Psoas muscle (tissue), 8 donors: ENCODE measurements around the gene SRGAP3. TPM values are rescaled to one million over a fixed set of nuclear protein-coding genes. Genes with fewer than 3 reads are reported as not detected.

ENCODE experiments used
- ATAC-seq, 4 donors: fragments of 200-7000 bp; cut with Tn5 transposase; one replicate each; pipeline ENCODE4 v1.9.1; 2020; ENCODE audit warnings: moderate library complexity in 3 of 4, mild to moderate bottlenecking in 2 of 4
- DNase-seq, 2 donors: peaks; one replicate each; pipeline ENCODE4 v3.0.0-alpha.2; 2020
- H3K27ac ChIP-seq: fragments of 200-600 bp; one replicate; pipeline ENCODE4 v1.8.0; 2022
- H3K27me3 ChIP-seq, 3 donors: fragments of 200-600 bp in 1 of 3; one replicate each; pipeline versions ENCODE4 v1.6.1 to v1.8.0; 2013 to 2022; ENCODE audit warnings: low read length in 2 of 3, mild to moderate bottlenecking in 2 of 3, moderate library complexity in 1 of 3; ENCODE audit not compliant: insufficient read depth in 3 of 3
- H3K36me3 ChIP-seq, 2 donors: fragments of 200-600 bp in 1 of 2; one replicate each; pipeline versions ENCODE4 v1.6.1 to v1.8.0; 2013 to 2022; ENCODE audit warnings: low read depth in 1 of 2, mild to moderate bottlenecking in 1 of 2, moderate library complexity in 1 of 2; ENCODE audit not compliant: insufficient read depth in 1 of 2
- H3K4me1 ChIP-seq: fragments of 200-600 bp; one replicate; pipeline ENCODE4 v1.8.0; 2022
- H3K4me3 ChIP-seq: fragments of 200-600 bp; one replicate; pipeline ENCODE4 v1.8.0; 2022; ENCODE audit warnings: mild to moderate bottlenecking
- H3K9me3 ChIP-seq: fragments of 200-600 bp; one replicate; pipeline ENCODE4 v1.8.0; 2022
- CTCF ChIP-seq: fragments of 200-600 bp; IDR thresholded peaks from one replicate; pipeline ENCODE4 v1.8.0; 2022; ENCODE audit warnings: antibody characterized with exemption
- WGBS, 3 donors: extraction: QIAGEN DNeasy Blood & Tissue Kit; methylation state at CpG; one replicate each; pipeline versions ENCODE4 v1.1.6 to v1.1.7; 2013; 5-methylcytosine and 5-hydroxymethylcytosine counted together
- intact Hi-C, 2 donors: fragments of 100-400 bp; cut with DNase I; formaldehyde crosslinking; loops; one replicate each; pipeline versions ENCODE4 v1.11.0 to v1.14.2; 2022
- polyA plus RNA-seq, 3 donors: library from polyadenylated mRNA; stranded (reverse); fragments of 200-250 nt; gene quantifications; one replicate each; pipeline ENCODE4 v1.2.3, GENCODE V29; 2013
- total RNA-seq, 4 donors: library from RNA; stranded (reverse); fragmentation: NEBNext Ultra II Directional in 2 of 4; extraction: Animal tissue kit (Norgen Biotek cat#: 25700) in 2 of 4; gene quantifications; one replicate each; pipeline versions ENCODE4 v1.2.1 to v1.2.4, GENCODE V29; 2021 to 2023
- donor health status: healthy with polysubstance abuse.
- donor health status: DM: no; HTN: no; CAD: no; lungs with moderate emphysema.
- donor health status: Bipolar disorder and iron deficiency.
- donor health status: healthy.
- donor health status: DM: yes; HTN: yes; CAD: no.
- donor health status: DM: no; HTN: no; CAD: no.
- donor health status: DM: no; HTN: no; CAD: no.
- donor health status: DM: yes; HTN: yes; CAD: no.

SRGAP3 gene
- total and polyA plus RNA-seq, 7 donors: 0.77 to 7.6 (median 1.9) TPM

DNA sequence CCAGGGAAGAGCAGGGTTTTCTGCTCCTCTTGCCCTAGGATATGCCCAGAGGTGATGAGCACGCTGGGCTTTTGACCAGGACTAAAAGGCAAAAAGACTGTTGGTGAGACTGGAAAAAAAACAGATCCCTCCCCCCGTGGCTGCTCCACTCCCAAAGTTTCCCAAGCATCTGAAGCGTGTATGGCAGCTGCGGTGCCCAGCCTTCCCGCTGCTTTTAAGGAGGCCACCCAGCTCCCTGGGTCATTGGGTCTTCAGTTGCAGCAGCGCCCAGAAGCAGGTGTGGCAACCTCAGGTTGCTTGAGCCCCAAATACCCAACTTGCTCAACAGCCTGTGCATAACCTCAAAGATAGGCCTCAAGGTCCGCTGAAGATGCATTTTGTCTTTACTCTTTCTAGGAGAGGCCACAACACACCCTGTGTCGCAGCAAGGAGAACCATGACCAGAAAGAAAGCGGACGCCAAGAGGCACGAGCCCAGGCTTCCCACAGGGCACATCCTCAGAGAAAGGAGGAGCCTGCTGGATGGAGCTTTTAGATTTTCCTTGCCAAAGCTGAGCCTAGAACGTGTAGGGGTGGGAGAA, 2.0 kb downstream of the SRGAP3 start:
- Histone ChIP-seq H3K4me1 (peaks cover 37% of the 10 kb centered on the region), H3K27ac (peak overlapping the region; percentile 25), H3K4me3 (peak overlapping the region; percentile 64), H3K27me3 (no peaks in the 10 kb centered on the region), H3K9me3 (no peaks in the 10 kb centered on the region), H3K36me3 (no peaks in the 10 kb centered on the region)
- no peak for TF ChIP-seq CTCF
- peak in 1 of 4 donors; percentile 2 for ATAC-seq
- WGBS, 3 donors: 31 to 48% (median 46%) methylated on average over 12 of the region's 12 CpGs
- intact Hi-C loops: loop anchor here in 1 of 2 donors (5.0 kb wide), 1 partner anchor 105 kb away; no protein-coding TSS in a partner anchor
- no peak for DNase-seq

DNA sequence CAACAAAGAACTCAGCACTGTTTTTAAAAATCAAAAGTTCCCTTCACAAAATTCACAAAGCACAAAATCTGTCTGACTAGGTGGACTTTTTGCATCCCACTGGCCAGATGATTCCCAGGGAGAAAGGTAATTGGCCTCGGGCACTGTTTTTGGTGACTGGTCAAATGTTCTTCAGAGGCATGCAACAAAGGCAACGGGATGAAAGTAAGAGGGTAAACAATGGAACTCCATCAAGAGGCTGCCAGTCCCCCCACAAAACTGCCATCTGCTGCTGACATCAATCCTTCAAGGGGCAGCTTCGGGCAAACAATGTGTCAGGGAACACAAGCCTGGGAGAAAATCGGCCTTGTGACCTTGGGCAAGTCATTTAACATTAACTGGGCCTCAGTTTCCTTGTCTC, 3.3 kb downstream of the SRGAP3 start:
- intact Hi-C loops: loop anchor here in 1 of 2 donors (5.0 kb wide), 1 partner anchor 104 kb away; no protein-coding TSS in a partner anchor
- WGBS, 3 donors: 82 to 87% (median 82%) methylated on average over 4 of the region's 4 CpGs
- ATAC-seq: no peak

DNA sequence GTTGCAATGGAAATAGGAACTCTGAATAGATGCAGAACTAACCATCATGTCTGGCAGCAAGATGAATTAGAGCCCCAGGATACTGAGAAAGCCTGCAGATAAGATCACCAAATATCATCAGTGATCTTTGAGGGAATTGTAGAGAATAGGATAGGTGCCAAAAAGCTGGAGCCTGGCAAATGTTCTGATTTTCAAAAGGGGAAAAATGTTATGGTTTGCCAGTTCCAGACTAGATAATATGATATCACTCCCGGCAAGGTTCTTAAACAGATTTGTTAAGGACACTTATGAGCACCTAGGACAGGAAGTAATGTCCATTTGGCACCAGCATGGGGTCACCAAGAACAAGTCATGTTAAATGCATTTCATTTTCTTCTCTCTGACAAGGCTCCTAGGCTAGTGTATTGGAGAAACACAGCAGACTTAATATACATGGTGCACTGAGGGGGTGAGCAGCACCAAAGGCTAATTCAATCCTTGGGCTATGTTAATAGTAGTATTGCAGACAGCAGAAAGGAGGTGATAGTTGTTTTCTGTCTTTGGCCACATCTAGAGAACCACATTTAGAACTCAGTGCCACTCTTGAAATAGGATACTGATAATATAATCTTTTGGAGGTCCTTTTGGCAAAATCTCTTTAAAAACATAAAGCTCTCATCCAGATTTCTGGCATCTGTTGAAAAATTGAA, 4.8 kb downstream of the SRGAP3 start:
- ATAC-seq: no peak
- no peaks in the 10 kb centered on the region for H3K36me3 ChIP-seq
- H3K9me3 ChIP-seq: no peaks in the 10 kb centered on the region
- no peak for TF ChIP-seq CTCF
- peaks cover 27% of the 10 kb centered on the region for H3K4me1 ChIP-seq
- H3K27ac ChIP-seq: no peak overlapping the region
- no peak for DNase-seq
- intact Hi-C loops: loop anchor here in 1 of 2 donors (5.0 kb wide), 1 partner anchor 102 kb away; no protein-coding TSS in a partner anchor
- H3K27me3 ChIP-seq: no peaks in the 10 kb centered on the region
- WGBS, 3 donors: 28 to 48% (median 34%) methylated on average over 1 of the region's 1 CpG
- H3K4me3 ChIP-seq: no peak overlapping the region

More for the DNA sequence above, 3.3 kb downstream of the SRGAP3 start:
- DNase-seq: no peak
- Histone ChIP-seq H3K27ac (no peak overlapping the region), H3K4me3 (no peak overlapping the region), H3K4me1 (peaks cover 37% of the 10 kb centered on the region), H3K9me3 (no peaks in the 10 kb centered on the region), H3K36me3 (no peaks in the 10 kb centered on the region), H3K27me3 (no peaks in the 10 kb centered on the region)
- TF ChIP-seq CTCF: no peak

DNA sequence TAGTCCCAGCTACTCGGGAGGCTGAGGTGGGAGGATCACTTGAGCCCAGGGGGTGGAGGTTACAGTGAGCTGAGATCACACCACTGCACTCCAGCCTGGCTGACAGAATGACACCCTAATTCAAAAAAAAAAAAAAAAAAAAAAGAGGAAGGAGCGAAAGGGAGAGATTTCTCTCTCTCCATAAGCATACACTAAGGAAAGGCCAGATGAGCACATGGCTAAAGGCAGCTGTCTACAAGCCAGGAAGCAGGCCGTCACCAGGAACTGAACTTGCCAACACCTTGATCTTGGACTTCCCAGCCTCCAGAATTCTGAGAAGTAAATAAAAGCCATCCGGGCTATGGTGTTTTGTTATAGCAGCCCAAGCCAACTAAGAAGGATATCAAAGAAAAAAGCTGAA, 7.5 kb downstream of the SRGAP3 start:
- ATAC-seq (no peak), DNase-seq (no peak)
- intact Hi-C loops: no loop called here
- no peaks in the 10 kb centered on the region for H3K27me3 ChIP-seq
- H3K36me3 ChIP-seq: no peaks in the 10 kb centered on the region
- no peak overlapping the region for H3K4me3 ChIP-seq
- WGBS, 3 donors: 94 to 95% (median 95%) methylated on average over 3 to 4 of the region's 4 CpGs
- peaks cover under 1% of the 10 kb centered on the region for H3K4me1 ChIP-seq
- no peaks in the 10 kb centered on the region for H3K9me3 ChIP-seq
- H3K27ac ChIP-seq: no peak overlapping the region
- no peak for TF ChIP-seq CTCF
